D721Med (cell line): Measurements from ENCODE around the gene GPC6.

ENCODE experiments used
- DNase-seq: peaks from one replicate; pipeline ENCODE4 v3.0.0; 2011; ENCODE audit warnings: low spot score; ENCODE audit not compliant: insufficient read length
- FAIRE-seq: peaks from 2 replicates; lab custom pipeline; 2011; peaks lifted over from hg19 to GRCh38; lab: Jason Lieb, UNC
- CTCF ChIP-seq: IDR thresholded peaks from 2 replicates; pipeline ENCODE4 v1.5.1; 2012; ENCODE audit warnings: mild to moderate bottlenecking, control low read depth; ENCODE audit not compliant: insufficient read depth; ENCODE audit errors: missing control alignments

The GPC6 gene

GRCh38 chr13:93296584-93296983 is 70.0 kb downstream of the GPC6 start:
- no peak for FAIRE-seq
- TF ChIP-seq CTCF = no peak
- DNase-seq = no peak

- DNase-seq (no peak), FAIRE-seq (no peak)
- TF ChIP-seq CTCF = no peak
These were observed 72.1 kb downstream of the GPC6 start for GRCh38 chr13:93298713-93299112.

GRCh38 chr13:93304134-93304533 is 77.5 kb downstream of the GPC6 start:
- no peak for FAIRE-seq
- TF ChIP-seq CTCF = no peak
- DNase-seq = no peak

- DNase-seq = no peak
- peak; percentile 98 for FAIRE-seq
- no peak for TF ChIP-seq CTCF
These were observed 78.4 kb downstream of the GPC6 start for GRCh38 chr13:93304868-93305613.

GRCh38 chr13:93305886-93306285 is 79.3 kb downstream of the GPC6 start:
- no peak for DNase-seq
- TF ChIP-seq CTCF = no peak
- peak; percentile 11 for FAIRE-seq

- FAIRE-seq (no peak), DNase-seq (no peak)
These were observed 80.5 kb downstream of the GPC6 start for GRCh38 chr13:93307136-93307535.

More at GRCh38 chr13:93307136-93307535, 80.5 kb downstream of the GPC6 start:
- no peak for TF ChIP-seq CTCF
